ENCODE measurements around the gene PKM.

PKM gene

GRCh38 chr15:72202302-72202701 lies 28.7 kb downstream of the PKM start:
- DNase-seq (ENCODE audit: low read depth in 3 of 3, low spot score in 1 of 3): no peak

- DNase-seq (ENCODE audit: low read depth in 3 of 3, low spot score in 1 of 3): no peak
Observed at GRCh38 chr15:72201391-72201921, 29.5 kb downstream of the PKM start.

- no peak for DNase-seq (ENCODE audit: low read depth in 3 of 3, low spot score in 1 of 3)
Observed at GRCh38 chr15:72200395-72201237, 30.4 kb downstream of the PKM start.

- peak; percentile 35 to 53 (median 47) for DNase-seq (ENCODE audit: low read depth in 3 of 3, low spot score in 1 of 3)
Observed at GRCh38 chr15:72199721-72200212, 31.2 kb downstream of the PKM start.

- DNase-seq (ENCODE audit: low read depth in 3 of 3, low spot score in 1 of 3): no peak
Observed at GRCh38 chr15:72199205-72199515, 31.8 kb downstream of the PKM start.

GRCh38 chr15:72198356-72199204 lies 32.4 kb downstream of the PKM start:
- DNase-seq (ENCODE audit: low read depth in 3 of 3, low spot score in 1 of 3): no peak

- no peak for DNase-seq (ENCODE audit: low read depth in 3 of 3, low spot score in 1 of 3)
Observed at GRCh38 chr15:72197460-72198355, 33.3 kb downstream of the PKM start, which contains the start of gene GRAMD2A. TSS of gene GRAMD2A (minus strand) at chr15:72197787.

- DNase-seq (ENCODE audit: low read depth in 3 of 3, low spot score in 1 of 3): no peak
Observed at GRCh38 chr15:72197041-72197459, 33.9 kb downstream of the PKM start.

GRCh38 chr15:72196409-72197040 lies 34.5 kb downstream of the PKM start:
- no peak for DNase-seq (ENCODE audit: low read depth in 3 of 3, low spot score in 1 of 3)

- no peak for DNase-seq (ENCODE audit: low read depth in 3 of 3, low spot score in 1 of 3)
Observed at GRCh38 chr15:72195101-72195511, 35.9 kb downstream of the PKM start.

GRCh38 chr15:72193836-72194396 lies 37.1 kb downstream of the PKM start:
- DNase-seq (ENCODE audit: low read depth in 3 of 3, low spot score in 1 of 3): no peak

GRCh38 chr15:72192416-72192815 lies 38.6 kb downstream of the PKM start:
- DNase-seq (ENCODE audit: low read depth in 3 of 3, low spot score in 1 of 3): no peak

- no peak for DNase-seq (ENCODE audit: low read depth in 3 of 3, low spot score in 1 of 3)
Observed at GRCh38 chr15:72189250-72189902, 41.6 kb downstream of the PKM start.

GRCh38 chr15:72184165-72184811 lies 46.7 kb downstream of the PKM start:
- DNase-seq (ENCODE audit: low read depth in 3 of 3, low spot score in 1 of 3): no peak

GRCh38 chr15:72183781-72184164 lies 47.2 kb downstream of the PKM start:
- DNase-seq (ENCODE audit: low read depth in 3 of 3, low spot score in 1 of 3): no peak

GRCh38 chr15:72182673-72183072 lies 48.3 kb downstream of the PKM start:
- no peak for DNase-seq (ENCODE audit: low read depth in 3 of 3, low spot score in 1 of 3)

- DNase-seq (ENCODE audit: low read depth in 3 of 3, low spot score in 1 of 3): no peak
Observed at GRCh38 chr15:72182244-72182643, 48.7 kb downstream of the PKM start.

- DNase-seq (ENCODE audit: low read depth in 3 of 3, low spot score in 1 of 3): no peak
Observed at GRCh38 chr15:72180761-72181324, 50.1 kb downstream of the PKM start.

Data from stimulated activated CD4-positive, alpha-beta T cell treated with anti-CD3 and anti-CD28 coated beads, TNF-alpha, amount 100 ng/mL, for 1 hour (primary cell).